Occipital lobe (tissue), 2 donors: Measurements from ENCODE around the gene LIN7B. TPM values are rescaled to one million over a fixed set of nuclear protein-coding genes. Genes with fewer than 3 reads are reported as not detected.
"Not testable (repeated sequence)": the region's sequence is repeated elsewhere in the genome, so short reads cannot be mapped to it uniquely, and the experiment has no call there.

Source experiments
- DNase-seq: peaks from one replicate; lab custom pipeline; 2025; lab: John Stamatoyannopoulos, UW
- total RNA-seq: library from RNA; depleted of rRNA; stranded (reverse); fragments of >200 nt; gene quantifications from one replicate; pipeline ENCODE4 v1.2.3, GENCODE V29; 2014

Gene LIN7B
- total RNA-seq, 1 donor from 2014 or later, result 28.7 TPM

- DNase-seq, result peak; percentile 84
These were observed 28.7 kb downstream of the LIN7B start for GRCh38 chr19:49142866-49143335.

- peak; percentile 41 for DNase-seq
These were observed 31.6 kb downstream of the LIN7B start for GRCh38 chr19:49145573-49146407.

- not testable (repeated sequence) for DNase-seq
These were observed 32.2 kb downstream of the LIN7B start for GRCh38 chr19:49146408-49146770.

- no peak for DNase-seq
These were observed 34.0 kb downstream of the LIN7B start for GRCh38 chr19:49148044-49148682.

DNA sequence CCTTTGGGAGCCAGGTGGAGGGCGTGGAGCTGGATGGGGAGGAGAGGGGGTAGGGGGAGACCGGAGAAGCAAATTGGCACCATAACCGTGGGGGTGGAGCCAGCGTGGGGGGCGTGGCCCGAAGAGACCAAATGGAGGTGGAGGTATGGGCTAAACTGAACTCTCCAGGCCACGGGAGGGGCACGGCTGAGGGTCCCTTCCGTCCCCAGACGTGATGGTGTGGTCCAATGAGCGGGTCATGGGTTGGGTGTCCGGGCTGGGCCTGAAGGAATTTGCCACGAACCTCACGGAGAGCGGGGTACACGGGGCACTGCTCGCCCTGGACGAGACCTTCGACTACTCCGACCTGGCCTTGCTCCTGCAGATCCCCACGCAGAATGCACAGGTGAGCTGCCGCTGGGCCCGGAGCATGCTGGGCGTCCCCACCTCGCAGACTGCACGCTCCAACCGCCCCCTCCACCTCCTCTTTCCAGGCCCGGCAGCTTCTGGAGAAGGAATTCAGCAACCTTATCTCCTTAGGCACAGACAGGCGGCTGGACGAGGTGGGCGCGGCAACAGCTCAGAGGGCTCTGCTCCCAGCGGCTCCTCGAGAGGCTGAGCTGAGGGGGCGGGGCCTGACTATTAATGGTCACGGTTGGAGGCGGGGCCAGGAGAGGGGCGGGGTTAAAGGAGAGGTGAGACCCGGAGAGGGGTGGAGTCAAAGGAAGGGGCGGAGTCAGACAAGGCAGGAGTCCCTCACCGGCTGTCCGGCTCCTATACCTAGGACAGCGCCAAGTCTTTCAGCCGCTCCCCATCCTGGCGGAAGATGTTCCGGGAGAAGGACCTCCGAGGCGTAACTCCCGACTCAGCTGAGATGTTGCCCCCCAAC lies 34.8 kb downstream of the LIN7B start:
- DNase-seq, result peak; percentile 80

DNA sequence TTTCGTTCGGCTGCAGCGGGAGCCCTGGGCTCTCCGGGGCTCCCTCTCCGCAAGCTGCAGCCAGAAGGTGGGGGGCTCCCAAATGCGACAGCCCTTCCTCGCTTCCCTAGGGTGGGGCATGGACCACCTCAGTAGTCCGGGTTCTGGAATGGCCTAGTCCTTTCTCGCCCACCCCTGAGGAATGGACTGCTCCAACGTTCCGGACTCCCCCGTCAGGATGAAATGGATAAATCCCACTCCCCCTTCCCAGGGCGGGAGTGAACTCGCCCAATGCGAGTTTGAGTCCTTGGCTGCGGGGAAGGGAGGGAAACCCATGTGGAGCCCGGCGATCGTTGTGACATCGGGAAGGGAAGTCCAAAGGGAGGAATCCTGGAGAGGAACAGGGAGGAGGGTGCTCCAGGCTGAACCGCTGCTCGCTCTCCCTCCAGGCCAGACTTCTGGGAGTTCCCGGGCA lies 35.5 kb downstream of the LIN7B start:
- peak; percentile 75 for DNase-seq

DNA sequence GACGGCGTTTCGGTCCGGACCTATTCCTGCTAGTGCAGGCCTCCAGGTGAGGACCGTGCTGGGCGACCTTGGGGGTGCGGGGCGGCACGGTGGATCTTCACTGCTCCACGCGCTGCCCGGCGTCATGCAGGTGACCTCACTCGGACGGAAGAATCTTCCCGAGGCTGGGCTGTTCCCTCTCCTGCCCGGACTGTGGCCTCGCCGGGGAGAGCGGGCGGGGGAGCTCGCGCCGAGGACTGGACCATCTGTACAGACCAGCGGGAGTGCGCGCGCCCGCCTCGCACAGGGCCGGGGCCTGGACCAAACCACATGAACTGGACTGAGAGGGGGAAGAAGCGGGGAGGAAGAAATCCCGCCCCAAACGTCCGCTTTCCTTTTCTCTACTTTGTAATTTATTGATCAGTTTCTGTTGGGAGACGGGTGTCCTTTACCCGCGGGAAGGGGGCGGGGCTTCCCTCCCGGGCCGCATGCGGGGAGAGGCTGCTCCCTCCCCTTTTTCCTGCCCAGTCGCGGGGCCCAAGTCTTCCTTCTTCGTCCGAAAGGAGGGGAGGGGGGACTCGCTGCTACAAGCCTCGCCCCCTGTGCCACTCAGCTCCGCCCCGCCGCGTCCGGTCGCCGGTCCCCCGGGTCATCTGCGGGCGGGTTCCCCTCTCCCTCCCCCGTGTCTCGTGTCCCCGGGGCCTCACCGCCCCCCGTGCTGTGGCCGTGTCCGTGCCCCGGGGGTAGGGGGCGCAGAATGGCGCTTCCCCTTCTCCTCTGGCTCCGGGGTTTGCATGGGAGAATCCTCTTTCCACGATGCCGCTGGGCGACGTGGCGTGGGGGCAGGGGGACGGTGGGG lies 36.2 kb downstream of the LIN7B start:
- peak; percentile 75 for DNase-seq

DNA sequence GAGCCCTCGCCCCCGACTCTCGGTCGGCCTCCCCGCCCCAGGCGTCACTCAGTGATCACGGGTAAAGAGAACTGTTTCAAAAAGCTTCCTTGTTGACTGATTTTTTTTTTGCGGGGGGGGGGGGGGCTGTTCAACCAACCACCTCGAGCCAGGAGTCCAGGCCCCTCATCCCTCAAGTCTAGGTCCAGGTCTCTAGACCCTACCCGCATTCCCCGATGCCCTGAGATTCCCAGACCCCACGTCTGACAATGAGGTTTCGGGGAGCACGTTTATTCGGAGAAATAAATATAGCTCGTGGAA lies 36.7 kb downstream of the LIN7B start:
- no peak for DNase-seq

GRCh38 chr19:49151267-49152118 lies 37.3 kb downstream of the LIN7B start:
- no peak for DNase-seq

DNA sequence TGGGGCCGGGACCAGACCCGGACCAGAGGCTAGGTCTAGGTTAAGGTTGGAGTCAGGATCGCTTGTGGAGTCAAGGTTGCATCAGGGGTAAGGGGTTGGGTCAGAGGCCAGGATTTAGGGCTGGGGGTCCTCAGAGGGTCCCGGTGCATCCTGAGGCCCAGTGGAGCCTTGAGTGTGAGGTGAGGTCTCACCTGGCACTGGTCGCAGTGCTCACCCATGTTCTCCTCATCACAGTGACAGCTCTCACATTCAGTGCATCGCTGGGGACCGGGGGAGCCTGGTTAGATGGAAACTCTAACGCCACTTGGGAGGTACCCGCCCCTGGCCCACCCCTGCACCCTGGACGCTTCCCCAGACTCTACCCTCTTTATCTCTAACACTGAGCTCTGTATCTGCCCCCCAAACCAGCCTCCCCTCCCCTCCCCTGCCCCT lies 38.0 kb downstream of the LIN7B start:
- no peak for DNase-seq

GRCh38 chr19:49153167-49153809 lies 39.1 kb downstream of the LIN7B start:
- no peak for DNase-seq

DNA sequence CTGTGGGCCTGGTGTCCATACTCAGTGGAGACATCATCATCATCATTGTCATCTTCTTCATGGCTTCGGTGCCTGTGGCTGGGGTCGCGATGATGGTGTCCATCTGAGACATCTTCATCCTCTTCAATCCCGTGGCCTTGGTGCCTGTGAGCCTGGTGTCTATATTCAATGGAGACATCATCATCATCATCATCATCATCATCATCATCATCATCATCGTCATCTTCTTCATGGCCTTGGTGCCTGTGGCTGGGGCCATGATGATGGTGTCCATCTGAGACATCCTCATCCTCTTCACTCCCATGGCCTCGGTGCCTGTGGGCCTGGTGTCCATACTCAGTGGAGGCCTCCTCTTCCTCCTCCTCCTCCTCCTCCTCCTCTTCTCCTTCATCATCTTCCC lies 40.1 kb downstream of the LIN7B start:
- DNase-seq, result no peak

- no peak for DNase-seq
These were observed 41.0 kb downstream of the LIN7B start, which contains the start of gene HRC for GRCh38 chr19:49155005-49155819. TSS of gene HRC (minus strand) at chr19:49155396. CDS start at chr19:49155237, 159 bp downstream.

GRCh38 chr19:49155820-49156346 lies 41.7 kb downstream of the LIN7B start:
- DNase-seq, result no peak

- DNase-seq, result peak; percentile 60
These were observed 43.5 kb downstream of the LIN7B start, which contains the start of gene TRPM4 for GRCh38 chr19:49157445-49158224. TSS of gene TRPM4 (plus strand) at chr19:49157792. CDS start at chr19:49157867, 75 bp downstream.

DNA sequence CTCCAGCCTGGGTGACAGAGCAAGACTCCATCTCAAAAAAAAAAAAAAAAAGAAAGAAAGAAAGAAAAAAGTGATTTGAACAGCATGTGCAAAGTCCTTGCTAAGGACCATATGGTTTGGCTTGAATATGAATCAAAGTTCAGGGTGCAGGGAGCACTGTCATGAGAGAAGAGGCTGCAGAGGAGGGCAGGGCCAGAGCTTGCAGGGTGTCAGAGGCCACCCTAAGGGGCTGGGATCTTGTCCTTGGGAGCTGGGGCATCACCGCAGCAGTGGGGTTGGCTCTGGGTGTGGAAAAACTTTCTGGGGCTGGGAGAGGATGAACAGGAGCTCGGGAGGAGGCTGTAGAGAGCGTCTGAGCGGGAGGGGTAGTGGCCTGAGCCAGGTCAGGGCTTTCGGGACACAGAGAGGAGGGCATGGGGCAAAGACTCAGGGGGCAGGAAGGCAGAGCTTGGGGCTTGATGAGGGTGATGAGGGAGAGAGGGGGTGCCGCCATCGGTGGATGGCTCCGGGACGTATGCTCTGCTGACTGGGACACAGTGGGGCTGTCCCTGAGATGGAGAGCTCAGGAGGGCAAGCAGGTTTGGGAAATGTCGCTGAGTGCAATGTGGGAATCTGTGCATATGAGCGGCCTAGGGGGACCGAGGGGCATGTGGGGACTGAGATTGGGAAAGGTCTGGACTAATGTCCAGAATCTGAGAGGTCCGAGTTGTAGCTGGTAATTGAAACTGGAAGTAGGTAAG lies 46.5 kb downstream of the LIN7B start:
- DNase-seq, result no peak

DNA sequence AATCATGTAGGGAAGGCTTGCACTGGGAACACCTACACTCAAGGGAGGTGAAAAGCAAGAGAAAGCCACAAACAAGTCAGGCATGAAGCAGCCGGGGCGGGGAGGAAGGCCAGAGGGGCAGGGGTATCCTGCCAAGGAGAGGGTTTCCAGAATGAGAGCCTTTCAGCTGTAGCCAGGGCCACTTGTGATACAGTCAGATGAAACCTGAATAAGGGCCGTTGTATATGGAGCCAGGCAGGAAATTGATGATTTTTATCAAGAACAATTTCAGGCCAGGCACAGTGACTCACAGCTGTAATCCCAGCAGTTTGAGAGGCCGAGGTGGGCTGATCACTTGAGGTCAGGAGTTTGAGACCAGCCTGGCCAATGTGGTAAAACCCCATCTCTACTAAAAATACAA lies 47.8 kb downstream of the LIN7B start:
- no peak for DNase-seq
